Measurements from ENCODE around the gene FAM81A.

DNA sequence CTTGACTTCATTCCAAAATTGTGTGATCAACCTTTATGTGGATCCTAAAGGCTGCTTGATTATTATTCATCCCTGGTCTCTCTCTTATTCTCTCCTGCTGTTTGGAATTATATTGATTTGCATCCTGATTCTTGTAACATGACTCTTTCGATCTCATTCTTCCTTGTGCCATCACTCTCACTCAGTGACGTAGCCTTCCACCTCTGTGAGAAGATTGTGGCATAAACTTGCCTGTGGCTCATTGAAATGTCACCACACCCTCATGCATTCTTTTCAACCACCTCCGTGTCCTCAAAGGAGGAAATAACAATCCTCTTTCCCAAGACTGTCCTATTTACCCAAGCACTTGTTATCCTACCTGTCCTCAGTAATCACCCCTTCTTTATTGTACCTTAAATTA, 132.3 kb downstream of the FAM81A start:
- TF ChIP-seq, protein P1, sequence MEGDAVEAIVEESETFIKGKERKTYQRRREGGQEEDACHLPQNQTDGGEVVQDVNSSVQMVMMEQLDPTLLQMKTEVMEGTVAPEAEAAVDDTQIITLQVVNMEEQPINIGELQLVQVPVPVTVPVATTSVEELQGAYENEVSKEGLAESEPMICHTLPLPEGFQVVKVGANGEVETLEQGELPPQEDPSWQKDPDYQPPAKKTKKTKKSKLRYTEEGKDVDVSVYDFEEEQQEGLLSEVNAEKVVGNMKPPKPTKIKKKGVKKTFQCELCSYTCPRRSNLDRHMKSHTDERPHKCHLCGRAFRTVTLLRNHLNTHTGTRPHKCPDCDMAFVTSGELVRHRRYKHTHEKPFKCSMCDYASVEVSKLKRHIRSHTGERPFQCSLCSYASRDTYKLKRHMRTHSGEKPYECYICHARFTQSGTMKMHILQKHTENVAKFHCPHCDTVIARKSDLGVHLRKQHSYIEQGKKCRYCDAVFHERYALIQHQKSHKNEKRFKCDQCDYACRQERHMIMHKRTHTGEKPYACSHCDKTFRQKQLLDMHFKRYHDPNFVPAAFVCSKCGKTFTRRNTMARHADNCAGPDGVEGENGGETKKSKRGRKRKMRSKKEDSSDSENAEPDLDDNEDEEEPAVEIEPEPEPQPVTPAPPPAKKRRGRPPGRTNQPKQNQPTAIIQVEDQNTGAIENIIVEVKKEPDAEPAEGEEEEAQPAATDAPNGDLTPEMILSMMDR (IDR thresholded peaks at IDR 0.05; ENCODE audit: low read depth, low read length), result no peak
- TF ChIP-seq EZH2phosphoT487 (IDR thresholded peaks at IDR 0.05; ENCODE audit: low read depth), result no peak

All from OCI-LY3 (cell line).